Karpas-422 (cell line): ENCODE data around the gene TMEM44. TPM values are rescaled to one million over a fixed set of nuclear protein-coding genes. Genes with fewer than 3 reads are reported as not detected.
A peak's percentile ranks its signal among the peaks of the same experiment; 100 is the strongest.

Experiments used
- DNase-seq: peaks from one replicate; pipeline ENCODE4 v3.0.0-alpha.2; 2015
- H2AFZ ChIP-seq: fragments of 200-600 bp; sonication (generic); 2 replicates; pipeline ENCODE4 v1.6.1; 2014; ENCODE audit warnings: antibody characterized with exemption, low read length, mixed read lengths
- H3K27ac ChIP-seq: fragments of 200-600 bp; sonication (generic); 2 replicates; pipeline ENCODE4 v1.5.1; 2014; ENCODE audit warnings: mild to moderate bottlenecking, low read length, moderate library complexity
- H3K27me3 ChIP-seq: fragments of 200-600 bp; sonication (generic); 2 replicates; pipeline ENCODE4 v1.6.1; 2014; ENCODE audit warnings: low read length, mixed read lengths
- H3K36me3 ChIP-seq: fragments of 200-600 bp; sonication (generic); 2 replicates; pipeline ENCODE4 v1.6.1; 2014; ENCODE audit warnings: low read length, mixed read lengths; ENCODE audit not compliant: insufficient read depth
- H3K4me1 ChIP-seq: fragments of 200-600 bp; sonication (generic); 2 replicates; pipeline ENCODE4 v1.6.1; 2014; ENCODE audit warnings: mild to moderate bottlenecking, low read length, mixed read lengths
- H3K4me2 ChIP-seq: fragments of 200-600 bp; sonication (generic); 2 replicates; pipeline ENCODE4 v1.6.1; 2014; ENCODE audit warnings: low read length, low read depth, mild to moderate bottlenecking; ENCODE audit not compliant: poor library complexity, severe bottlenecking
- H3K4me3 ChIP-seq: fragments of 200-600 bp; sonication (generic); 2 replicates; pipeline ENCODE4 v1.5.1; 2014; ENCODE audit warnings: mild to moderate bottlenecking, antibody characterized with exemption, low read length, mixed read lengths
- H3K79me2 ChIP-seq: fragments of 200-600 bp; sonication (generic); 2 replicates; pipeline ENCODE4 v1.6.1; 2014; ENCODE audit warnings: mild to moderate bottlenecking, low read length, mixed read lengths
- H3K9ac ChIP-seq: fragments of 200-600 bp; sonication (generic); 2 replicates; pipeline ENCODE4 v1.6.0; 2014; ENCODE audit warnings: low read length
- H3K9me2 ChIP-seq: fragments of 200-600 bp; sonication (generic), shearing (Covaris generic); replicated peaks from 2 replicates; pipeline ENCODE4 v1.6.0; 2014; ENCODE audit warnings: mild to moderate bottlenecking, low read length, moderate library complexity; ENCODE audit not compliant: insufficient read depth
- H3K9me3 ChIP-seq: fragments of 300-700, 200-600 bp; sonication (generic); 2 replicates; pipeline ENCODE4 v1.6.1; 2014; ENCODE audit warnings: low read length, mixed read lengths
- H4K20me1 ChIP-seq: fragments of 200-600 bp; sonication (generic); 2 replicates; pipeline ENCODE4 v1.6.1; 2014; ENCODE audit warnings: mild to moderate bottlenecking, antibody characterized with exemption, low read length, low read depth; ENCODE audit not compliant: insufficient read depth
- total RNA-seq: library from RNA; depleted of rRNA; stranded (reverse); fragments of >200 nt; shearing (Covaris generic); gene quantifications from 2 replicates; pipeline ENCODE4 v1.2.3, GENCODE V29; 2014; ENCODE audit warnings: low replicate concordance

The TMEM44 gene
- total RNA-seq, 1 experiment from 2014 or later, result 10.9 TPM

- Histone ChIP-seq H3K9me3 (no peaks in the 10 kb centered on the region), H2AFZ (no peak overlapping the region), H3K27ac (no peak overlapping the region), H3K9me2 (no peaks in the 10 kb centered on the region), H3K4me2 (no peak overlapping the region), H3K9ac (no peak overlapping the region), H3K4me1 (peaks cover 21% of the 10 kb centered on the region), H4K20me1 (no peaks in the 10 kb centered on the region), H3K27me3 (no peaks in the 10 kb centered on the region), H3K36me3 (no peaks in the 10 kb centered on the region), H3K79me2 (peaks cover 24% of the 10 kb centered on the region), H3K4me3 (no peak overlapping the region)
- DNase-seq, result no peak
Observed at GRCh38 chr3:194582196-194582905, 50.9 kb downstream of the TMEM44 start.

- Histone ChIP-seq H3K4me3 (no peak overlapping the region), H3K79me2 (peaks cover 3% of the 10 kb centered on the region), H3K9ac (no peak overlapping the region), H3K27me3 (no peaks in the 10 kb centered on the region), H3K9me2 (no peaks in the 10 kb centered on the region), H3K4me2 (no peak overlapping the region), H4K20me1 (no peaks in the 10 kb centered on the region), H3K4me1 (peaks cover 6% of the 10 kb centered on the region), H2AFZ (no peak overlapping the region), H3K36me3 (no peaks in the 10 kb centered on the region), H3K27ac (no peak overlapping the region), H3K9me3 (no peaks in the 10 kb centered on the region)
- DNase-seq, result no peak
Observed at GRCh38 chr3:194579091-194579606, 54.1 kb downstream of the TMEM44 start.

- Histone ChIP-seq H3K27ac (no peak overlapping the region), H3K36me3 (no peaks in the 10 kb centered on the region), H3K9me3 (no peaks in the 10 kb centered on the region), H4K20me1 (no peaks in the 10 kb centered on the region), H3K27me3 (no peaks in the 10 kb centered on the region), H3K9me2 (no peaks in the 10 kb centered on the region), H3K4me2 (no peak overlapping the region), H3K9ac (no peak overlapping the region; the same call in 1 of the 2 replicates), H3K4me3 (no peak overlapping the region), H2AFZ (no peak overlapping the region), H3K4me1 (peaks cover 3% of the 10 kb centered on the region), H3K79me2 (no peaks in the 10 kb centered on the region)
- DNase-seq, result no peak
Observed at GRCh38 chr3:194577986-194578905, 55.0 kb downstream of the TMEM44 start.

GRCh38 chr3:194575484-194576210, 57.6 kb downstream of the TMEM44 start:
- no peak for DNase-seq
- H3K4me3 ChIP-seq, result no peak overlapping the region
- H3K79me2 ChIP-seq, result no peaks in the 10 kb centered on the region
- H3K9ac ChIP-seq, result no peak overlapping the region
- no peaks in the 10 kb centered on the region for H3K9me3 ChIP-seq
- H3K9me2 ChIP-seq, result no peaks in the 10 kb centered on the region
- H3K4me2 ChIP-seq, result no peak overlapping the region
- no peaks in the 10 kb centered on the region for H3K36me3 ChIP-seq
- no peak overlapping the region for H3K27ac ChIP-seq
- no peaks in the 10 kb centered on the region for H4K20me1 ChIP-seq
- H2AFZ ChIP-seq, result no peak overlapping the region
- no peaks in the 10 kb centered on the region for H3K27me3 ChIP-seq
- peaks cover 3% of the 10 kb centered on the region; the same call in 1 of the 2 replicates for H3K4me1 ChIP-seq

GRCh38 chr3:194574639-194575483, 58.4 kb downstream of the TMEM44 start:
- H3K4me2 ChIP-seq, result no peak overlapping the region
- H3K9me3 ChIP-seq, result no peaks in the 10 kb centered on the region
- H3K9me2 ChIP-seq, result no peaks in the 10 kb centered on the region
- H3K9ac ChIP-seq, result no peak overlapping the region
- H3K4me1 ChIP-seq, result peaks cover 3% of the 10 kb centered on the region; the same call in 1 of the 2 replicates
- no peak overlapping the region for H2AFZ ChIP-seq
- H3K79me2 ChIP-seq, result no peaks in the 10 kb centered on the region
- no peak overlapping the region for H3K4me3 ChIP-seq
- H3K27me3 ChIP-seq, result no peaks in the 10 kb centered on the region
- H4K20me1 ChIP-seq, result no peaks in the 10 kb centered on the region
- H3K27ac ChIP-seq, result no peak overlapping the region
- H3K36me3 ChIP-seq, result no peaks in the 10 kb centered on the region
- DNase-seq, result no peak

- H2AFZ ChIP-seq, result no peak overlapping the region
Observed at GRCh38 chr3:194573680-194574437, 59.4 kb downstream of the TMEM44 start.

GRCh38 chr3:194572944-194573491, 60.2 kb downstream of the TMEM44 start:
- no peak overlapping the region for H3K9ac ChIP-seq
- H4K20me1 ChIP-seq, result no peaks in the 10 kb centered on the region
- H3K9me2 ChIP-seq, result no peaks in the 10 kb centered on the region
- H3K9me3 ChIP-seq, result no peaks in the 10 kb centered on the region
- H2AFZ ChIP-seq, result no peak overlapping the region
- no peak overlapping the region for H3K4me3 ChIP-seq
- H3K27ac ChIP-seq, result no peak overlapping the region
- H3K36me3 ChIP-seq, result no peaks in the 10 kb centered on the region
- peaks cover 3% of the 10 kb centered on the region; the same call in 1 of the 2 replicates for H3K4me1 ChIP-seq
- H3K4me2 ChIP-seq, result no peak overlapping the region
- H3K79me2 ChIP-seq, result no peaks in the 10 kb centered on the region
- DNase-seq, result no peak
- H3K27me3 ChIP-seq, result no peaks in the 10 kb centered on the region

More at GRCh38 chr3:194573680-194574437, 59.4 kb downstream of the TMEM44 start:
- no peak overlapping the region for H3K4me3 ChIP-seq
- peak; percentile 84 for DNase-seq
- no peaks in the 10 kb centered on the region for H3K9me3 ChIP-seq
- no peaks in the 10 kb centered on the region for H3K36me3 ChIP-seq
- H3K9me2 ChIP-seq, result no peaks in the 10 kb centered on the region
- H4K20me1 ChIP-seq, result no peaks in the 10 kb centered on the region
- no peaks in the 10 kb centered on the region for H3K27me3 ChIP-seq
- no peak overlapping the region for H3K27ac ChIP-seq
- H3K79me2 ChIP-seq, result no peaks in the 10 kb centered on the region
- H3K9ac ChIP-seq, result no peak overlapping the region
- H3K4me2 ChIP-seq, result no peak overlapping the region
- peaks cover 3% of the 10 kb centered on the region; the same call in 1 of the 2 replicates for H3K4me1 ChIP-seq
